K562 (cell line): ENCODE measurements around the gene USP48. TPM values are rescaled to one million over a fixed set of nuclear protein-coding genes. Genes with fewer than 3 reads are reported as not detected.

Experiments used
- ATAC-seq: fragments of 200-7000 bp; cut with Tn5 transposase; 3 replicates; pipeline ENCODE4 v1.9.1; 2020; ENCODE audit warnings: moderate library complexity
- BruUV-seq: library from RNA; stranded (reverse); fragments of 400-500 nt; replicated peaks from 2 replicates; lab custom pipeline; 2021; lab: Mats Ljungman, UMichigan
- CTCF ChIA-PET: fragments of 300-600 bp; formaldehyde crosslinking; extraction: SDS; loops from one replicate; lab custom pipeline; 2021; ENCODE audit warnings: low intra/inter-chr PET ratio; lab: Yijun Ruan, JAX
- POLR2A ChIA-PET: fragments of 300-600, 350-650 bp; sonication (Branson Sonifier 250); formaldehyde crosslinking; extraction: SDS; loops from one replicate; lab custom pipeline; 2021; ENCODE audit warnings: antibody characterized with exemption, inconsistent platforms; lab: Yijun Ruan, JAX
- DNase-seq, 4 experiments: peaks; one replicate each; pipeline versions ENCODE4 v3.0.0 to v3.0.0-alpha.2; 2011 to 2018; ENCODE audit warnings: low spot score in 3 of 4, mixed read lengths in 3 of 4; ENCODE audit errors: extremely low read depth in 1 of 4
- FAIRE-seq: peaks from 2 replicates; lab custom pipeline; 2011; peaks lifted over from hg19 to GRCh38; lab: Jason Lieb, UNC
- H2AFZ ChIP-seq: 2 replicates; pipeline ENCODE4 v1.6.0; 2011; ENCODE audit warnings: low read depth, low read length, control low read depth, inconsistent platforms
- H3K27ac ChIP-seq: fragments of 200-600 bp; 3 replicates; pipeline ENCODE4 v1.8.0; 2011; ENCODE audit warnings: low read depth, mild to moderate bottlenecking, control low read depth, inconsistent platforms, low read length, moderate library complexity, mixed read lengths; ENCODE audit errors: extremely low read depth
- H3K27me3 ChIP-seq, 2 experiments: fragments of 300-600 bp in 1 of 2; 2 replicates in 1 of 2; 3 replicates in 1 of 2; pipeline versions ENCODE4 v1.6.0 to v1.8.0; 2011; ENCODE audit warnings: inconsistent platforms in 2 of 2, low read length in 2 of 2, mild to moderate bottlenecking in 1 of 2, mixed read lengths in 1 of 2, moderate library complexity in 1 of 2; ENCODE audit not compliant: control insufficient read depth in 2 of 2, insufficient read depth in 2 of 2
- H3K36me3 ChIP-seq: fragments of 300-600 bp; 3 replicates; pipeline ENCODE4 v1.8.0; 2011; ENCODE audit warnings: mild to moderate bottlenecking, low read length, inconsistent platforms; ENCODE audit not compliant: control insufficient read depth, insufficient read depth
- H3K4me1 ChIP-seq, 2 experiments: fragments of 200-600 bp in 1 of 2; replicated peaks in 1 of 2; 2 replicates in 1 of 2; 3 replicates in 1 of 2; pipeline versions ENCODE4 v1.5.1 to v1.8.0; 2011; ENCODE audit warnings: inconsistent platforms in 2 of 2, low read length in 2 of 2, mild to moderate bottlenecking in 1 of 2, mixed read lengths in 1 of 2, moderate library complexity in 1 of 2; ENCODE audit not compliant: control insufficient read depth in 2 of 2, insufficient read depth in 2 of 2
- H3K4me2 ChIP-seq: 2 replicates; pipeline ENCODE4 v1.6.1; 2011; ENCODE audit warnings: low read length, control low read depth, inconsistent platforms, mixed read lengths; ENCODE audit not compliant: insufficient read depth
- H3K4me3 ChIP-seq: fragments of 200-600 bp; sonication (generic), shearing (Covaris generic); 2 replicates; pipeline ENCODE4 v1.5.1; 2016; ENCODE audit warnings: control low read depth, inconsistent platforms
- H3K79me2 ChIP-seq: fragments of 200-600 bp; 3 replicates; pipeline ENCODE4 v1.8.0; 2011; ENCODE audit warnings: low read length, inconsistent platforms; ENCODE audit not compliant: control insufficient read depth, insufficient read depth
- H3K9ac ChIP-seq, 2 experiments: 2 replicates each; pipeline versions ENCODE4 v1.6.0 to v1.6.1; 2011; ENCODE audit warnings: low read depth in 2 of 2, low read length in 2 of 2, control low read depth in 1 of 2, inconsistent platforms in 1 of 2, mild to moderate bottlenecking in 1 of 2, mixed read lengths in 1 of 2; ENCODE audit not compliant: insufficient read depth in 1 of 2
- H3K9me1 ChIP-seq: one replicate; pipeline ENCODE4 v1.6.0; 2011; ENCODE audit warnings: inconsistent platforms, mild to moderate bottlenecking, low read length, moderate library complexity; ENCODE audit not compliant: control insufficient read depth, insufficient read depth
- H3K9me3 ChIP-seq: replicated peaks from 2 replicates; pipeline ENCODE4 v1.5.1; 2011; ENCODE audit warnings: low read depth, low read length, inconsistent platforms; ENCODE audit not compliant: control insufficient read depth, insufficient read depth
- H4K20me1 ChIP-seq: replicated peaks from 2 replicates; pipeline ENCODE4 v1.6.1; 2011; ENCODE audit warnings: low read length, inconsistent platforms, mixed read lengths; ENCODE audit not compliant: control insufficient read depth, insufficient read depth
- ADNP ChIP-seq: fragments of 200-800 bp; sonication (Bioruptor generic); IDR thresholded peaks from 2 replicates; pipeline ENCODE4 v1.6.1; 2016; ENCODE audit warnings: missing genetic modification characterization, missing compliant biosample characterization
- ATF2 ChIP-seq: sonication (generic); formaldehyde crosslinking; IDR thresholded peaks from 2 replicates; pipeline ENCODE4 v1.8.1; 2022; ENCODE audit warnings: missing genetic modification reagents
- BRF1 ChIP-seq: IDR thresholded peaks from 3 replicates; pipeline ENCODE4 v1.6.1; 2011; ENCODE audit warnings: borderline replicate concordance, mild to moderate bottlenecking; ENCODE audit not compliant: insufficient read length; ENCODE audit errors: extremely low read depth
- C11orf30 ChIP-seq: fragments of 450-650 bp; IDR thresholded peaks from 2 replicates; pipeline ENCODE4 v1.6.1; 2016; ENCODE audit warnings: low read depth, mild to moderate bottlenecking
- CREBBP ChIP-seq: IDR thresholded peaks from one replicate; pipeline ENCODE4 v1.6.1; 2012; ENCODE audit warnings: low read depth, mild to moderate bottlenecking, control low read depth, inconsistent platforms, low read length
- HDAC2 ChIP-seq: fragments of 450-650 bp; IDR thresholded peaks from 2 replicates; pipeline ENCODE4 v1.6.1; 2016; ENCODE audit warnings: mild to moderate bottlenecking
- HMGN3 ChIP-seq: IDR thresholded peaks from 2 replicates; pipeline ENCODE4 v1.6.1; 2011; ENCODE audit warnings: borderline replicate concordance, low read depth, mild to moderate bottlenecking, mixed read lengths, low read length; ENCODE audit not compliant: insufficient read length; ENCODE audit errors: extremely low read depth
- KAT2B ChIP-seq: IDR thresholded peaks from one replicate; pipeline ENCODE4 v1.6.1; 2012; ENCODE audit warnings: low read depth, mild to moderate bottlenecking, control low read depth, inconsistent platforms, low read length, moderate library complexity
- KDM1A ChIP-seq, 2 experiments: fragments of 450-650 bp; IDR thresholded peaks; 2 replicates each; pipeline ENCODE4 v1.6.1; 2016; ENCODE audit warnings: mild to moderate bottlenecking in 2 of 2
- MYBL2 ChIP-seq, 2 experiments: fragments of 450-650 bp in 1 of 2; sonication (generic) in 1 of 2; formaldehyde crosslinking in 1 of 2; IDR thresholded peaks; 2 replicates each; pipeline versions ENCODE4 v1.6.1 to v1.8.1; 2017 to 2022; ENCODE audit warnings: borderline replicate concordance in 1 of 2, inconsistent platforms in 1 of 2, low read depth in 1 of 2, mild to moderate bottlenecking in 1 of 2, missing genetic modification reagents in 1 of 2, moderate library complexity in 1 of 2
- RNF219 ChIP-seq: fragments of 250-450 bp; sonication (Bioruptor Pico); IDR thresholded peaks from 2 replicates; pipeline ENCODE4 v1.5.0; 2022; ENCODE audit warnings: mild to moderate bottlenecking
- SETDB1 ChIP-seq: IDR thresholded peaks from one replicate; pipeline ENCODE4 v1.6.1; 2012; ENCODE audit warnings: low read length, control low read depth, inconsistent platforms
- TBP ChIP-seq: optimal IDR thresholded peaks from 2 replicates; pipeline ENCODE3; 2011; ENCODE audit warnings: low read depth, low read length, improper control_type of control experiment
- TFAM ChIP-seq: fragments of 250-450 bp; sonication (Bioruptor Pico); conservative IDR thresholded peaks from 2 replicates; pipeline ENCODE4 v1.5.0; 2021; ENCODE audit warnings: mild to moderate bottlenecking, moderate library complexity
- TRIM24 ChIP-seq, 2 experiments: fragments of 450-650 bp; IDR thresholded peaks; 2 replicates each; pipeline ENCODE4 v1.6.1; 2016
- ZBTB8A ChIP-seq: fragments of 450-650 bp; IDR thresholded peaks from 2 replicates; pipeline ENCODE4 v1.6.1; 2018; ENCODE audit warnings: mild to moderate bottlenecking, moderate library complexity; ENCODE audit not compliant: partially characterized antibody
- ZNF121 ChIP-seq: sonication (generic); formaldehyde crosslinking; conservative IDR thresholded peaks from 2 replicates; pipeline ENCODE4 v1.8.0; 2022; ENCODE audit warnings: missing genetic modification reagents
- ZNF165 ChIP-seq: fragments of 250-450 bp; sonication (Bioruptor Pico); IDR thresholded peaks from 2 replicates; pipeline ENCODE4 v1.4.0; 2020; ENCODE audit warnings: borderline replicate concordance
- ZNF644 ChIP-seq: fragments of 200-800 bp; sonication (Bioruptor generic); IDR thresholded peaks from 2 replicates; pipeline ENCODE4 v1.6.1; 2016; ENCODE audit warnings: low read depth, missing genetic modification characterization, missing compliant biosample characterization
- WGBS: fragments of 100-300 bp; shearing (Covaris generic); methylation state at CpG from one replicate; pipeline ENCODE4 v1.1.6; 2016; ENCODE audit warnings: low coverage, mixed read lengths; ENCODE audit not compliant: insufficient coverage; ENCODE audit errors: missing lambda C conversion rate; 5-methylcytosine and 5-hydroxymethylcytosine counted together
- in situ Hi-C: fragments of 300-500 bp; cut with MboI; formaldehyde crosslinking; loops from 4 replicates; pipeline ENCODE4 v1.15.0; 2018; ENCODE audit warnings: inconsistent platforms, mixed read lengths
- intact Hi-C: fragments of 100-400 bp; cut with micrococcal nuclease; formaldehyde crosslinking; loops from 2 replicates; pipeline ENCODE4 v1.14.2; 2022
- polyA plus RNA-seq, 8 experiments: library from polyadenylated mRNA; depleted of rRNA in 4 of 8; stranded (reverse) in 5 of 8; unstranded in 3 of 8; fragments of >200 nt; fragmentation: Nextera tagmentation in 2 of 8; fragmentation: Illumina TruSeq in 1 of 8; extraction: Ambion mirVana in 2 of 8; extraction: Trizol in 1 of 8; gene quantifications; 2 replicates each; pipeline versions ENCODE4 v1.2.1 to v1.2.3, GENCODE V29; 2011 to 2014; ENCODE audit warnings: inconsistent platforms in 1 of 8, missing spikeins in 1 of 8
- total RNA-seq, 7 experiments: library from RNA; depleted of rRNA in 6 of 7; stranded (reverse); fragments of >200 nt in 6 of 7; fragmentation: Illumina TruSeq in 2 of 7; extraction: Trizol in 2 of 7; gene quantifications; 2 replicates each; pipeline versions ENCODE4 v1.2.1 to v1.2.3, GENCODE V29; 2011 to 2021; ENCODE audit warnings: low replicate concordance in 1 of 7

USP48 gene
- total and polyA plus RNA-seq, 9 of the 15 experiments (the other 6 are each of a cell fraction or from before 2014, with no cell fraction given): 23.3 to 123 (median 106) TPM

GRCh38 chr1:21664806-21665588, 118.0 kb downstream of the USP48 start:
- peaks cover 13% of the 10 kb centered on the region; the same call in 1 of the 2 replicates for H4K20me1 ChIP-seq
- DNase-seq: no peak
- H3K9me1 ChIP-seq: no peaks in the 10 kb centered on the region
- in situ Hi-C loops (loop anchor here (25.0 kb wide), 1 partner anchor 153 kb away; the partner anchor contains the start of gene ALPL), intact Hi-C loops (no loop called here)
- ATAC-seq: no peak
- H3K4me2 ChIP-seq: no peak overlapping the region
- FAIRE-seq: peak; percentile 23
- H3K9me3 ChIP-seq: no peaks in the 10 kb centered on the region
- H3K79me2 ChIP-seq: peaks cover 12% of the 10 kb centered on the region
- 46% methylated on average over 10 of the region's 10 CpGs for WGBS
- H2AFZ ChIP-seq: no peak overlapping the region
- peaks cover 8% of the 10 kb centered on the region; the same call in 1 of the 3 replicates for H3K36me3 ChIP-seq
- ChIA-PET POLR2A (interaction anchor here (0.7 to 1.5 kb wide), 3 partner anchors 9 to 360 kb away, joined by 3 to 5 read pairs (median 3); no protein-coding TSS in a partner anchor), CTCF (no interaction called here)
- no peak overlapping the region for H3K27ac ChIP-seq
- no TSS peak for BruUV-seq
- H3K4me3 ChIP-seq: no peak overlapping the region
- H3K9ac ChIP-seq: peak overlapping the region in 1 of 2 experiments; percentile 10; a peak in 1 of 4 replicates
- H3K4me1 ChIP-seq: peaks cover 12 to 44% of the 10 kb centered on the region in 2 experiments
- H3K27me3 ChIP-seq: no peaks in the 10 kb centered on the region
- TF ChIP-seq BRF1 (no peak), RNF219 (no peak), ZNF644 (tag) (no peak), SETDB1 (no peak), HDAC2 (0 out of 2 replicates have a peak, but pooled peaks have one; percentile 56), MYBL2 (IDR thresholded peaks at IDR 0.05; ENCODE audit: low read depth) (no peak), MYBL2 (CRISPR knock-in tag; IDR thresholded peaks at IDR 0.05; ENCODE audit: borderline replicate concordance) (0 out of 2 replicates have a peak, but pooled peaks have one; percentile 5), ZBTB8A (no peak), HMGN3 (no peak), TFAM (CRISPR knock-in tag) (no peak), ZNF121 (CRISPR knock-in tag) (no peak), ATF2 (CRISPR knock-in tag) (no peak), TBP (no peak), KDM1A (IDR thresholded peaks at IDR 0.05) (peak in 1 of 2 experiments; percentile 74; a peak in 3 of 4 replicates), ZNF165 (CRISPR knock-in tag) (no peak), CREBBP (no peak), TRIM24 (IDR thresholded peaks at IDR 0.05) (no peak), C11orf30 (no peak), KAT2B (no peak), ADNP (tag) (peak; percentile 56; the same call in 1 of the 2 replicates)
